Neural cell (in vitro differentiated cells): ENCODE results near the gene GALNT15. TPM values are rescaled to one million over a fixed set of nuclear protein-coding genes. Genes with fewer than 3 reads are reported as not detected.

Source experiments
- H2AFZ ChIP-seq: fragments of 200-600, 300-800 bp; sonication (generic), shearing (Covaris generic); 2 replicates; pipeline ENCODE4 v1.6.0; 2014; ENCODE audit warnings: low read depth, mild to moderate bottlenecking, antibody characterized with exemption, low read length, moderate library complexity
- H3F3A ChIP-seq: fragments of 200-600 bp; shearing (Covaris generic); 2 replicates; pipeline ENCODE4 v1.6.1; 2016; ENCODE audit warnings: mild to moderate bottlenecking, moderate library complexity, mixed read lengths, antibody characterized with exemption, low read length; ENCODE audit not compliant: insufficient read depth, poor library complexity, severe bottlenecking
- H3K27ac ChIP-seq: fragments of 200-600, 300-800 bp; sonication (generic), shearing (Covaris generic); 2 replicates; pipeline ENCODE4 v1.5.1; 2014; ENCODE audit warnings: mild to moderate bottlenecking, low read length, moderate library complexity
- H3K27me3 ChIP-seq: fragments of 300-800, 200-600 bp; sonication (generic), shearing (Covaris generic); 2 replicates; pipeline ENCODE4 v1.6.0; 2014; ENCODE audit warnings: mild to moderate bottlenecking, low read depth, low read length, moderate library complexity; ENCODE audit not compliant: insufficient read depth
- H3K36me3 ChIP-seq: fragments of 300-800, 200-600 bp; sonication (generic), shearing (Covaris generic); 2 replicates; pipeline ENCODE4 v1.5.1; 2014; ENCODE audit warnings: mild to moderate bottlenecking, antibody characterized with exemption, low read length, moderate library complexity; ENCODE audit not compliant: insufficient read depth
- H3K4me2 ChIP-seq: fragments of 300-800, 200-600 bp; sonication (generic), shearing (Covaris generic); 2 replicates; pipeline ENCODE4 v1.6.0; 2014; ENCODE audit warnings: mild to moderate bottlenecking, low read length
- H3K4me3 ChIP-seq: fragments of 300-800, 200-600 bp; sonication (generic), shearing (Covaris generic); 2 replicates; pipeline ENCODE4 v1.5.1; 2014; ENCODE audit warnings: mild to moderate bottlenecking, low read length, moderate library complexity
- H3K79me2 ChIP-seq: fragments of 200-600 bp; shearing (Covaris generic); replicated peaks from 2 replicates; pipeline ENCODE4 v1.6.0; 2014; ENCODE audit warnings: mild to moderate bottlenecking, low read length, moderate library complexity; ENCODE audit not compliant: insufficient read depth
- H3K9ac ChIP-seq: fragments of 300-800, 200-600 bp; sonication (generic), shearing (Covaris generic); 2 replicates; pipeline ENCODE4 v1.6.1; 2016; ENCODE audit warnings: mild to moderate bottlenecking, low read length, mixed read lengths
- H3K9me2 ChIP-seq: fragments of 200-600 bp; shearing (Covaris generic); 2 replicates; pipeline ENCODE4 v1.6.1; 2016; ENCODE audit warnings: mild to moderate bottlenecking, low read length, mixed read lengths; ENCODE audit not compliant: insufficient read depth
- H3K9me3 ChIP-seq: fragments of 200-600, 300-800 bp; sonication (generic), shearing (Covaris generic); 2 replicates; pipeline ENCODE4 v1.6.1; 2016; ENCODE audit warnings: mild to moderate bottlenecking, mixed run types, low read length, moderate library complexity, mixed read lengths
- H4K20me1 ChIP-seq: fragments of 200-600 bp; shearing (Covaris generic); 2 replicates; pipeline ENCODE4 v1.6.1; 2016; ENCODE audit warnings: mild to moderate bottlenecking, mixed run types; ENCODE audit not compliant: insufficient read depth
- CTCF ChIP-seq: fragments of 450-650 bp; IDR thresholded peaks from 2 replicates; pipeline ENCODE4 v1.5.1; 2014; ENCODE audit warnings: antibody characterized with exemption, mild to moderate bottlenecking, moderate library complexity; ENCODE audit not compliant: poor library complexity, severe bottlenecking
- EP300 ChIP-seq: fragments of 450-650 bp; conservative IDR thresholded peaks from 2 replicates; pipeline ENCODE4 v1.6.1; 2014; ENCODE audit warnings: antibody characterized with exemption, mild to moderate bottlenecking, moderate library complexity; ENCODE audit not compliant: poor library complexity, severe bottlenecking
- EZH2 ChIP-seq: fragments of 200-600, 300-800 bp; shearing (Covaris generic), sonication (generic); IDR thresholded peaks from 2 replicates; pipeline ENCODE4 v1.6.1; 2014; ENCODE audit warnings: antibody characterized with exemption, low read length, borderline replicate concordance, mild to moderate bottlenecking; ENCODE audit not compliant: insufficient read depth, poor library complexity, severe bottlenecking
- MXI1 ChIP-seq: fragments of 450-650 bp; conservative IDR thresholded peaks from 2 replicates; pipeline ENCODE4 v1.6.1; 2014; ENCODE audit warnings: antibody characterized with exemption, mild to moderate bottlenecking; ENCODE audit not compliant: poor library complexity, severe bottlenecking
- POLR2AphosphoS5 ChIP-seq: IDR thresholded peaks from 2 replicates; pipeline ENCODE4 v1.6.1; 2012
- RAD21 ChIP-seq: fragments of 450-650 bp; conservative IDR thresholded peaks from 2 replicates; pipeline ENCODE4 v1.6.1; 2014; ENCODE audit warnings: antibody characterized with exemption, mild to moderate bottlenecking, moderate library complexity
- REST ChIP-seq: IDR thresholded peaks from 2 replicates; pipeline ENCODE4 v1.6.1; 2012; ENCODE audit warnings: borderline replicate concordance
- SMC3 ChIP-seq: fragments of 450-650 bp; conservative IDR thresholded peaks from 2 replicates; pipeline ENCODE4 v1.6.1; 2014; ENCODE audit warnings: antibody characterized with exemption, mild to moderate bottlenecking, moderate library complexity; ENCODE audit not compliant: poor library complexity
- TAF1 ChIP-seq: IDR thresholded peaks from 2 replicates; pipeline ENCODE4 v1.6.1; 2012; ENCODE audit warnings: low read depth
- polyA plus RNA-seq: library from polyadenylated mRNA; depleted of rRNA; stranded (reverse); fragments of >200 nt; gene quantifications from 2 replicates; pipeline ENCODE4 v1.2.3, GENCODE V29; 2014

The GALNT15 gene
- polyA plus RNA-seq, 1 donor from 2014 or later = 1.5 TPM

GRCh38 chr3:16174976-16175901, 759 bp downstream of the GALNT15 start:
- TF ChIP-seq MXI1 (no peak), EZH2 (no peak), TAF1 (no peak)
- Histone ChIP-seq H3K27me3 (no peaks in the 10 kb centered on the region), H2AFZ (no peak overlapping the region), H3K4me3 (no peak overlapping the region), H3K9me2 (no peaks in the 10 kb centered on the region), H3K79me2 (no peaks in the 10 kb centered on the region), H3K9ac (no peak overlapping the region), H4K20me1 (no peaks in the 10 kb centered on the region), H3K9me3 (no peaks in the 10 kb centered on the region), H3K27ac (no peak overlapping the region), H3F3A (no peaks in the 10 kb centered on the region), H3K36me3 (no peaks in the 10 kb centered on the region), H3K4me2 (no peak overlapping the region)

- Histone ChIP-seq H3F3A (no peaks in the 10 kb centered on the region), H3K4me2 (no peak overlapping the region), H3K36me3 (no peaks in the 10 kb centered on the region), H3K79me2 (no peaks in the 10 kb centered on the region), H3K4me3 (no peak overlapping the region), H3K9ac (no peak overlapping the region), H2AFZ (no peak overlapping the region), H3K9me2 (no peaks in the 10 kb centered on the region), H4K20me1 (no peaks in the 10 kb centered on the region), H3K27me3 (no peaks in the 10 kb centered on the region), H3K9me3 (no peaks in the 10 kb centered on the region), H3K27ac (no peak overlapping the region)
- TF ChIP-seq EZH2 = no peak
Measured at GRCh38 chr3:16176391-16177030, 2.0 kb downstream of the GALNT15 start.

- Histone ChIP-seq H4K20me1 (no peaks in the 10 kb centered on the region), H3K79me2 (no peaks in the 10 kb centered on the region), H3K27ac (no peak overlapping the region), H3K4me2 (no peak overlapping the region), H3F3A (no peaks in the 10 kb centered on the region), H3K36me3 (no peaks in the 10 kb centered on the region), H2AFZ (no peak overlapping the region), H3K9me3 (no peaks in the 10 kb centered on the region), H3K9me2 (no peaks in the 10 kb centered on the region), H3K27me3 (no peaks in the 10 kb centered on the region), H3K4me3 (no peak overlapping the region), H3K9ac (no peak overlapping the region)
- TF ChIP-seq SMC3 (no peak), EP300 (no peak), POLR2AphosphoS5 (no peak), TAF1 (no peak), CTCF (no peak), EZH2 (no peak), REST (no peak), RAD21 (no peak), MXI1 (no peak)
Measured at GRCh38 chr3:16177382-16177781, 2.9 kb downstream of the GALNT15 start.
